ENCODE data around the gene CEP128.

The CEP128 gene

GRCh38 chr14:80987235-80988032, 45.9 kb upstream of the CEP128 start (continued):
- TF ChIP-seq MZF1 (tag by site-specific recombination; IDR thresholded peaks at IDR 0.05; ENCODE audit: borderline replicate concordance) (no peak), ZNF274 (IDR thresholded peaks at IDR 0.05; ENCODE audit: low read length) (no peak), ZNF274 (tag by site-specific recombination; IDR thresholded peaks at IDR 0.05; ENCODE audit: borderline replicate concordance) (no peak), ZNF830 (tag by site-specific recombination; IDR thresholded peaks at IDR 0.05; ENCODE audit: low read depth) (no peak), ZNF664 (tag by site-specific recombination; IDR thresholded peaks at IDR 0.05) (no peak), SALL2 (tag by site-specific recombination; IDR thresholded peaks at IDR 0.05; ENCODE audit: borderline replicate concordance) (no peak), ZBTB8A (tag by site-specific recombination; IDR thresholded peaks at IDR 0.05) (no peak), ZBTB26 (tag by site-specific recombination; optimal IDR thresholded peaks at IDR 0.05) (no peak), ZNF558 (tag by site-specific recombination; IDR thresholded peaks at IDR 0.05) (no peak), ZNF26 (tag by site-specific recombination; IDR thresholded peaks at IDR 0.05) (no peak), ZNF394 (tag by site-specific recombination; IDR thresholded peaks at IDR 0.05; ENCODE audit: borderline replicate concordance) (no peak), ZNF473 (tag by site-specific recombination; IDR thresholded peaks at IDR 0.05) (no peak), ZFP69B (tag by site-specific recombination; IDR thresholded peaks at IDR 0.05) (no peak), IKZF3 (tag by site-specific recombination; IDR thresholded peaks at IDR 0.05) (peak; percentile 29; the same call in 1 of the 2 replicates), TCF7L2 (IDR thresholded peaks at IDR 0.05; ENCODE audit: borderline replicate concordance, low read depth, low read length) (no peak), ZNF521 (tag by site-specific recombination; IDR thresholded peaks at IDR 0.05) (no peak), ZNF148 (tag by site-specific recombination; IDR thresholded peaks at IDR 0.05; ENCODE audit: borderline replicate concordance) (no peak), ZNF791 (tag by site-specific recombination; IDR thresholded peaks at IDR 0.05) (no peak), ZBTB11 (tag by site-specific recombination; conservative IDR thresholded peaks at IDR 0.05; ENCODE audit: low read depth) (peak; percentile 88), PATZ1 (tag by site-specific recombination; IDR thresholded peaks at IDR 0.05) (no peak), ZNF239 (tag by site-specific recombination; IDR thresholded peaks at IDR 0.05) (no peak), GFI1B (tag by site-specific recombination; IDR thresholded peaks at IDR 0.05) (no peak), PRDM4 (tag by site-specific recombination; IDR thresholded peaks at IDR 0.05) (no peak), PRDM1 (tag by site-specific recombination; IDR thresholded peaks at IDR 0.05) (no peak), ZNF423 (tag by site-specific recombination; IDR thresholded peaks at IDR 0.05) (no peak), YY1 (tag by site-specific recombination; IDR thresholded peaks at IDR 0.05) (no peak), ZNF133 (tag by site-specific recombination; IDR thresholded peaks at IDR 0.05) (no peak)

Data from HEK293 (cell line).